Keratinocyte (primary cell): ENCODE measurements around the gene CXCR4.

ENCODE experiments used
- EZH2 ChIP-seq: IDR thresholded peaks from one replicate; pipeline ENCODE4 v1.6.1; 2012; ENCODE audit warnings: inconsistent platforms, mild to moderate bottlenecking, low read length, moderate library complexity
- TF ChIP-seq, protein P1 (sequence below), 3 experiments: IDR thresholded peaks in 1 of 3; conservative IDR thresholded peaks in 1 of 3; optimal IDR thresholded peaks in 1 of 3; 2 replicates in 2 of 3; 3 replicates in 1 of 3; pipeline versions ENCODE3 to v1.5.1; 2011; ENCODE audit warnings: low read length in 3 of 3, mild to moderate bottlenecking in 3 of 3, moderate library complexity in 2 of 3, control low read depth in 1 of 3, inconsistent platforms in 1 of 3; ENCODE audit not compliant: insufficient read depth in 2 of 3; ENCODE audit errors: extremely low read depth in 1 of 3

DNA sequence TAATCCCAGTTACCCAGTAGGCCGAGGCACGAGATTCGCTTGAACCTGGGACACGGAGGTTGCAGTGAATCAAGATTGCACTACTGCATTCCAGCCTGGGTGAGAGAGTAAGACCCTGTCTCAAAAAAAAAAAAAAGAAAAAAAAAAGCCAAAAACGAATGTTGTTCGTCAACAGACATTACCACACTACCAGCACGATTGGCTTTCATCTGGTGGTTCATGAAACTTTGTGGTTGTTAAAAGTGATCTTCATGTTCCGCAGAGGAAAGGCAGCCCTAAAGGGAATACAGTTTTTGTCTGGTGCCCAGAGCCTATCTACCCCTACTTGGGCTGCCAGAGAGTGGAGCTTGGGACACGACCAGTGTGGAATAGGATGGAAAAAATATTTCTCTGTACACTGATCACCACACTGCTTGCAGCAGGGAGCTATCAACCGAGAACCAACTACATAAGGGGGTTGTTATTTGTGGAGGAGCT, 13.6 kb upstream of the CXCR4 start:
- TF ChIP-seq, protein P1, sequence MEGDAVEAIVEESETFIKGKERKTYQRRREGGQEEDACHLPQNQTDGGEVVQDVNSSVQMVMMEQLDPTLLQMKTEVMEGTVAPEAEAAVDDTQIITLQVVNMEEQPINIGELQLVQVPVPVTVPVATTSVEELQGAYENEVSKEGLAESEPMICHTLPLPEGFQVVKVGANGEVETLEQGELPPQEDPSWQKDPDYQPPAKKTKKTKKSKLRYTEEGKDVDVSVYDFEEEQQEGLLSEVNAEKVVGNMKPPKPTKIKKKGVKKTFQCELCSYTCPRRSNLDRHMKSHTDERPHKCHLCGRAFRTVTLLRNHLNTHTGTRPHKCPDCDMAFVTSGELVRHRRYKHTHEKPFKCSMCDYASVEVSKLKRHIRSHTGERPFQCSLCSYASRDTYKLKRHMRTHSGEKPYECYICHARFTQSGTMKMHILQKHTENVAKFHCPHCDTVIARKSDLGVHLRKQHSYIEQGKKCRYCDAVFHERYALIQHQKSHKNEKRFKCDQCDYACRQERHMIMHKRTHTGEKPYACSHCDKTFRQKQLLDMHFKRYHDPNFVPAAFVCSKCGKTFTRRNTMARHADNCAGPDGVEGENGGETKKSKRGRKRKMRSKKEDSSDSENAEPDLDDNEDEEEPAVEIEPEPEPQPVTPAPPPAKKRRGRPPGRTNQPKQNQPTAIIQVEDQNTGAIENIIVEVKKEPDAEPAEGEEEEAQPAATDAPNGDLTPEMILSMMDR (optimal IDR thresholded peaks at IDR 0.05 in 1 of 3, IDR thresholded peaks at IDR 0.05 in 1 of 3, conservative IDR thresholded peaks at IDR 0.05 in 1 of 3; ENCODE audit: extremely low read depth in 1 of 3, insufficient read depth in 2 of 3, low read length in 3 of 3): no peak
- no peak for TF ChIP-seq EZH2
